HFFc6 (cell line): Measurements from ENCODE around the gene CCDC102A. TPM values are rescaled to one million over a fixed set of nuclear protein-coding genes. Genes with fewer than 3 reads are reported as not detected.
A peak's percentile ranks its signal among the peaks of the same experiment; 100 is the strongest.

Experiments used
- DNase-seq: peaks from one replicate; pipeline ENCODE4 v3.0.0-alpha.2; 2018
- H3K27ac Mint-ChIP-seq: 2 replicates; pipeline ENCODE4 v1.8.0; 2020; ENCODE audit warnings: mild to moderate bottlenecking, mixed read lengths
- H3K27me3 Mint-ChIP-seq: 2 replicates; pipeline ENCODE4 v1.8.0; 2021; ENCODE audit warnings: mild to moderate bottlenecking, moderate library complexity, mixed read lengths; ENCODE audit not compliant: insufficient read depth
- H3K36me3 Mint-ChIP-seq: 2 replicates; pipeline ENCODE4 v1.8.0; 2021; ENCODE audit warnings: low read depth, mixed read lengths
- H3K4me1 Mint-ChIP-seq: 2 replicates; pipeline ENCODE4 v1.8.0; 2020; ENCODE audit warnings: low read depth, mixed read lengths
- H3K4me3 Mint-ChIP-seq: 2 replicates; pipeline ENCODE4 v1.8.0; 2020; ENCODE audit warnings: mild to moderate bottlenecking, moderate library complexity, mixed read lengths
- H3K9me3 Mint-ChIP-seq: 2 replicates; pipeline ENCODE4 v1.8.0; 2020; ENCODE audit warnings: mild to moderate bottlenecking, mixed read lengths
- CTCF ChIP-seq: fragments of 200-600 bp; sonication (generic); IDR thresholded peaks from 2 replicates; pipeline ENCODE4 v1.5.0; 2021; ENCODE audit warnings: antibody characterized with exemption, mild to moderate bottlenecking
- total RNA-seq, 6 experiments: library from RNA; stranded (reverse); fragmentation: NEBNext Ultra II Directional; extraction: Animal tissue kit (Norgen Biotek cat#: 25700); gene quantifications; 2 replicates in 1 of 6; 3 replicates in 5 of 6; pipeline ENCODE4 v1.2.3, GENCODE V29; 2021

Gene CCDC102A
- total RNA-seq, 6 experiments from 2014 or later: 3.6 to 4.6 (median 4.1) TPM

GRCh38 chr16:57530522-57531252 is 5.7 kb downstream of the CCDC102A start:
- Mint-ChIP-seq H3K4me1 (peaks cover 42% of the 10 kb centered on the region), H3K9me3 (no peaks in the 10 kb centered on the region)

GRCh38 chr16:57530104-57530521 is 6.3 kb downstream of the CCDC102A start:
- Mint-ChIP-seq H3K27ac (peak overlapping the region; percentile 10), H3K27me3 (peaks cover 4% of the 10 kb centered on the region; the same call in 1 of the 2 replicates), H3K4me1 (peaks cover 47% of the 10 kb centered on the region), H3K36me3 (no peaks in the 10 kb centered on the region), H3K9me3 (no peaks in the 10 kb centered on the region), H3K4me3 (no peak overlapping the region; the same call in 1 of the 2 replicates)
- no peak for TF ChIP-seq CTCF
- DNase-seq: peak; percentile 32

More at GRCh38 chr16:57530522-57531252, 5.7 kb downstream of the CCDC102A start:
- DNase-seq: no peak
- TF ChIP-seq CTCF: no peak
- Mint-ChIP-seq H3K27ac (peak overlapping the region; percentile 10; the same call in 1 of the 2 replicates), H3K36me3 (no peaks in the 10 kb centered on the region), H3K4me3 (no peak overlapping the region; the same call in 1 of the 2 replicates), H3K27me3 (peaks cover 4% of the 10 kb centered on the region; the same call in 1 of the 2 replicates)

- no peak for TF ChIP-seq CTCF
- H3K4me3 Mint-ChIP-seq: no peak overlapping the region
- peaks cover 46% of the 10 kb centered on the region for H3K4me1 Mint-ChIP-seq
- H3K27me3 Mint-ChIP-seq: peaks cover 4% of the 10 kb centered on the region; the same call in 1 of the 2 replicates
- no peaks in the 10 kb centered on the region for H3K9me3 Mint-ChIP-seq
- H3K27ac Mint-ChIP-seq: no peak overlapping the region
- DNase-seq: no peak
- H3K36me3 Mint-ChIP-seq: no peaks in the 10 kb centered on the region
Observed at GRCh38 chr16:57529391-57530103, 6.8 kb downstream of the CCDC102A start.

GRCh38 chr16:57528499-57529390 is 7.6 kb downstream of the CCDC102A start:
- TF ChIP-seq CTCF: no peak
- no peak overlapping the region for H3K4me3 Mint-ChIP-seq
- H3K9me3 Mint-ChIP-seq: no peaks in the 10 kb centered on the region
- H3K4me1 Mint-ChIP-seq: peaks cover 38% of the 10 kb centered on the region
- no peak for DNase-seq
- no peak overlapping the region for H3K27ac Mint-ChIP-seq
- peaks cover 4% of the 10 kb centered on the region; the same call in 1 of the 2 replicates for H3K27me3 Mint-ChIP-seq
- H3K36me3 Mint-ChIP-seq: no peaks in the 10 kb centered on the region
